Naive thymus-derived CD8-positive, alpha-beta T cell (primary cell): ENCODE results near the gene S1PR1. TPM values are rescaled to one million over a fixed set of nuclear protein-coding genes. Genes with fewer than 3 reads are reported as not detected.

Experiments
- ATAC-seq, 2 donors: fragments of 150-1000 bp; cut with Tn5 transposase in 1 of 2; sonication (Bioruptor Pico), chemical (Tn5 transposase) in 1 of 2; 1 replicate in 1 of 2; 2 replicates in 1 of 2; pipeline ENCODE4 v1.10.0; 2021; ENCODE audit warnings: mild to moderate bottlenecking in 2 of 2, moderate library complexity in 2 of 2
- POLR2A ChIA-PET: fragments of 350-600 bp; sonication (Branson Sonifier 250); formaldehyde crosslinking; loops from one replicate; lab custom pipeline; 2021; ENCODE audit warnings: antibody characterized with exemption; lab: Charles Lee
- DNase-seq, 10 donors: peaks; one replicate each; pipeline versions ENCODE4 v3.0.0 to v3.0.0-alpha.2; 2020 to 2022
- H3K27ac Mint-ChIP-seq, 10 donors: one replicate each; pipeline ENCODE4 v1.8.0; 2020 to 2022; ENCODE audit warnings: mild to moderate bottlenecking in 10 of 10, mixed read lengths in 10 of 10, moderate library complexity in 4 of 10, inconsistent platforms in 1 of 10
- H3K27me3 Mint-ChIP-seq, 5 donors: one replicate each; pipeline ENCODE4 v1.8.0; 2021 to 2022; ENCODE audit warnings: mixed read lengths in 5 of 5
- H3K36me3 Mint-ChIP-seq, 3 donors: one replicate each; pipeline ENCODE4 v1.8.0; 2020 to 2022; ENCODE audit warnings: mixed read lengths in 3 of 3, mild to moderate bottlenecking in 2 of 3, inconsistent platforms in 1 of 3
- H3K4me1 Mint-ChIP-seq, 4 donors: one replicate each; pipeline ENCODE4 v1.8.0; 2021 to 2022; ENCODE audit warnings: mixed read lengths in 4 of 4
- H3K4me3 Mint-ChIP-seq, 10 donors: one replicate each; pipeline ENCODE4 v1.8.0; 2020 to 2022; ENCODE audit warnings: mild to moderate bottlenecking in 10 of 10, mixed read lengths in 10 of 10, moderate library complexity in 6 of 10, inconsistent platforms in 1 of 10
- H3K9me3 Mint-ChIP-seq, 9 donors: one replicate each; pipeline ENCODE4 v1.8.0; 2020 to 2022; ENCODE audit warnings: mixed read lengths in 9 of 9, mild to moderate bottlenecking in 3 of 9, inconsistent platforms in 1 of 9, moderate library complexity in 1 of 9
- polyA plus RNA-seq, 3 donors: library from polyadenylated mRNA; unstranded; fragments of 300-500 nt; fragmentation: Illumina TruSeq; gene quantifications; one replicate each; pipeline ENCODE4 v1.2.3, GENCODE V29; 2021
- total RNA-seq, 8 experiments: library from RNA in 2 of 8; stranded (reverse) in 2 of 8; gene quantifications; one replicate each; pipeline ENCODE4 v1.2.3 and lab custom pipeline; 2021 to 2026

Gene S1PR1
- total and polyA plus RNA-seq, 5 experiments from 2014 or later: 143 to 292 (median 174) TPM

DNA sequence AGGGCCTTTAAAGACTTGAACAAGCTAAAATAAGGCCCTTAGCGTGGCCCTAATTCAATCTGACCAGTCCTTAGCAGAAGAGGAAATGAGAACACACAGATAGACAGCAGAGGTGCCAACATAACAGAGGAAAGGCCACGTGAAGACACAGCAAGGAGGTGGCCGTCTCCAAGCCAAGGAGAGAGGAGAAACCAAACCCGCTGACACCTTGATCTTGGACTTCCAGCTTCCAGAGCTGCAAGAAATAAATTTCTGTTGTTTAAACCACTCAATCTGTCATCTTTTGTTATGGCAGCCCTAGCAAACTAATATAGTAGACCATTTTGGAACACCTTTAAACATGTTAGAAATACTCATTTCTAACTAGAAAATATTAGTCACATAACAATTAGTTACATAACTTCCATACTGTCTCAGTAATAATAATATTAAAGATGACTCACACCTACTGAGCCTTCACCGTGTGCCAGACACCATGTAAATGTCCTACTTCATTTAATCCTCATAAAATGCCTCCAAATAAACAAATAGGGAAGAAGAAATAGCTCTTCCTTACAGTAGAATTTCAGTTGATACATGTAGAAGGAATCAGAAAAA is 47.9 kb downstream of the S1PR1 start:
- H3K4me1 Mint-ChIP-seq: peaks cover 50 to 87% (median 86%) of the 10 kb centered on the region in 4 donors
- H3K36me3 Mint-ChIP-seq: peaks cover 0 to 5% (median 0%) of the 10 kb centered on the region in 3 donors
- peak in 1 of 2 donors; percentile 4 for ATAC-seq
- H3K9me3 Mint-ChIP-seq: no peaks in the 10 kb centered on the region
- DNase-seq: no peak
- H3K4me3 Mint-ChIP-seq: peak overlapping the region; percentile 62 to 85 (median 82)
- H3K27ac Mint-ChIP-seq: peak overlapping the region; percentile 95 to 99 (median 98)
- no peaks in the 10 kb centered on the region for H3K27me3 Mint-ChIP-seq
- POLR2A ChIA-PET: interaction anchor here (0.8 to 12.1 kb wide), 8 partner anchors 16 to 360 kb away, joined by 3 to 240 read pairs (median 8); partner anchors contain the start of gene S1PR1

DNA sequence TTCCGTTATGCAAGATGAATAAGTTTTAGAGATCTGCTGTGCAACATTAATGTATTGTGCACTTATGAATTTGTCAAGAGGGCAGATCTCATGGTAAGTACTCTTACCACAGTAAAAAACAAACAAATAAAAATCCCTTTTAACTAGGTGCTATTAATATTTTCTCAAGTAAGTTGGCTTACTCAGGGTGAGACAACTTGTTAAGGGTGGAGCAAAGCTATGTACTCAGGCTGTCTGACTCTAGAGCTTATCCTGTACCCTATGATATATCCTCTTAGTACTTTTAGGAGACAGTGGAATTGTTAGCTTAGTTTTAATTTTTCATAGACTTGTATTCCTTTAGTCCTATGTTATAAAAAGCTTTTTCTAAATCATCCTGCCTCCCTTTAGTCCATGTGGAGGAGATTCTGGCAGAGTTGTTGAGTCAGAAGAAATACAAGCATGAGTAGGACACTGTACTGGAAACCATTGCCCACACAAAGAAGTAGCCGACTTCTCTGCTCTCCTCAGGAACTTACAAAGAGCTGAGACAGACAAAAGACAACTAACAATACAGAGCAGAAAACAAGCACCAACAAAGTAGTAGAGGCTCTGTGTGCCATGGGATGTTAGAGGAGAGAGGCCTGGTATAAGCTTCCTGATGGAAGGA is 49.2 kb downstream of the S1PR1 start:
- peak overlapping the region in 6 of 10 donors; percentile 7 to 20 (median 12) for H3K4me3 Mint-ChIP-seq
- peak overlapping the region in 9 of 10 donors; percentile 47 to 99 (median 98) for H3K27ac Mint-ChIP-seq
- POLR2A ChIA-PET: interaction anchor here (0.6 to 12.1 kb wide), 8 partner anchors 8 to 364 kb away, joined by 3 to 240 read pairs (median 6); partner anchors contain the start of gene S1PR1
- DNase-seq (no peak), ATAC-seq (no peak)
- peaks cover 0 to 4% (median 0%) of the 10 kb centered on the region in 3 donors for H3K36me3 Mint-ChIP-seq
- no peaks in the 10 kb centered on the region for H3K27me3 Mint-ChIP-seq
- H3K4me1 Mint-ChIP-seq: peaks cover 46 to 84% (median 82%) of the 10 kb centered on the region in 4 donors
- no peaks in the 10 kb centered on the region for H3K9me3 Mint-ChIP-seq

DNA sequence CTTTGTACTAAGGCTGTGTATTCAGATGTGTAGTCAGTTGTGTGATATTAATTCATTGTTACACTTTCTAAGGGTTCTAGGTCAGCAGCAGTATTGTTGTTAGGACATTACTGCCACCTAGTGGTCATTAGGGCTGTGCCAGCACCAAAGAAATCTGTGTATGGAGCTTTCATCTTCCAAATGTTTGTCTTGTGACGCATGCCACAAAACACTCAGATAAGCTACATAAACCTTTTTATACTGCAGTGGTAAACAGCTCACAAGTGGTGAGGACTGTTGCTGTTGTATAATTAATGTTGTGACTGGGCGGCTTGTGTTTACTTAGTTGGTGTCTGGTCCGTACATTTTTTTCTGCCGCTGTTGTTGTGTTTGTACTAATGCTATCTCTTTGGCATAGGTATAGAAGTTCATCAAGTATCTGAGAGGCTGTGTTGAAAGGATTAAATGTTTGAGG is 51.7 kb downstream of the S1PR1 start:
- DNase-seq (peak; percentile 10 to 84 (median 72)), ATAC-seq (peak; percentile 58 to 70)
- H3K27ac Mint-ChIP-seq: peak overlapping the region; percentile 65 to 87 (median 84)
- H3K27me3 Mint-ChIP-seq: no peaks in the 10 kb centered on the region
- no peaks in the 10 kb centered on the region for H3K36me3 Mint-ChIP-seq
- peak overlapping the region in 5 of 10 donors; percentile 2 to 58 (median 26) for H3K4me3 Mint-ChIP-seq
- H3K4me1 Mint-ChIP-seq: peaks cover 39 to 81% (median 74%) of the 10 kb centered on the region in 4 donors
- no peaks in the 10 kb centered on the region for H3K9me3 Mint-ChIP-seq
- POLR2A ChIA-PET: interaction anchor here (0.8 to 12.1 kb wide), 16 partner anchors 10 to 392 kb away, joined by 3 to 240 read pairs (median 6); partner anchors contain the start of gene S1PR1

DNA sequence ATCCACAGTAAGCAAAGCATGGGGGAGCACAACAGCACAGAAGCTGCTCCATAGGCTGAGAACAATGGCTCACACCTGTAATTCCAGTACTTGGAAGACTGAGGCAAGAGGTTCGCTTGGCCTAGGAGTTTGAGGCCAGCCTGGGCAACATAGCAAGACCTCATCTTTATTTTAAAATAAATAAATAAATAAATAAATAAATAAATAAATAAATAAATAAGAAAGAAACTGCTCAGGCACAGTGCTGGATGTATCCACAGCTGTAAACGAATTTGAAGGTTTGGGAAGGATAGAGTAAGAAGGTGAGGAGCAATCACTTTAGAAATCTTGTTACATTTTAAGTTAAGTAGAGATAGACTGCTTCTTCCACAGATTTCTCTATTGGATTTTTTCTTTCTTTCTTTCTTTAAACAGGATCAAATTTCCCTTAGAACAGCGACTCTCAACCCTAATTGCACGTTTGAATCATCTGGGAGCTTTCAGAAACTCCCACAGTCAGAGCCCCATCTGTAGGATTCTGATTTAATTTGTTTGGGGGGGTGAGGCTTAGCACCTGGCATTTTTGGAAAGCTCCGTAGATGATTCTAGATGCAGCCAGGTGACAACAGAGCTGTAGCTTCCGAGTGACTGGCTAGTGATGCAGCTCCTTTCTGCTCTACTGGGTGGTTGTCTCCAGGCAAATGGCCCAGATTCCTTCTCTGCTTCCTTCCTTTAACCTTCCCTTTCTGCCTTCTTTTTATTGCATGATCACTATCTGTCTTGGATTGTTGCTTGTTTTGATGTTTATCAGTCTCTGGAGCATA is 53.5 kb downstream of the S1PR1 start:
- H3K27me3 Mint-ChIP-seq: no peaks in the 10 kb centered on the region
- H3K27ac Mint-ChIP-seq: peak overlapping the region; percentile 5 to 92 (median 68)
- no peak for DNase-seq
- H3K4me3 Mint-ChIP-seq: peak overlapping the region in 1 of 10 donors; percentile 39
- H3K4me1 Mint-ChIP-seq: peaks cover 30 to 75% (median 62%) of the 10 kb centered on the region in 4 donors
- POLR2A ChIA-PET: interaction anchor here (0.5 to 12.1 kb wide), 7 partner anchors 19 to 388 kb away, joined by 3 to 240 read pairs (median 3); partner anchors contain the start of gene S1PR1
- H3K36me3 Mint-ChIP-seq: no peaks in the 10 kb centered on the region
- ATAC-seq: no peak
- H3K9me3 Mint-ChIP-seq: no peaks in the 10 kb centered on the region

Other genes starting within 250 kb of the S1PR1 start
- 10 to 100 TPM; 60.5 to 64.7 TPM for gene DPH5, start 211.2 kb upstream of the S1PR1 start, total RNA-seq
- gene DPH5, start 211.2 kb upstream of the S1PR1 start, polyA plus RNA-seq: 10 to 100 TPM; 41.8 to 62.4 (median 59.9) TPM